Hepatocyte (in vitro differentiated cells): ENCODE results near the gene RTBDN. TPM values are rescaled to one million over a fixed set of nuclear protein-coding genes. Genes with fewer than 3 reads are reported as not detected.
A peak's percentile ranks its signal among the peaks of the same experiment; 100 is the strongest.

Experiments used
- DNase-seq: peaks from one replicate; pipeline ENCODE4 v3.0.0-alpha.2; 2016; ENCODE audit warnings: low spot score
- H2AFZ ChIP-seq: fragments of 200-600 bp; sonication (generic); 2 replicates; pipeline ENCODE4 v1.6.0; 2016; ENCODE audit warnings: antibody characterized with exemption, mild to moderate bottlenecking
- H3K27ac ChIP-seq: fragments of 200-600 bp; sonication (generic); 2 replicates; pipeline ENCODE4 v1.5.1; 2016; ENCODE audit warnings: mild to moderate bottlenecking
- H3K27me3 ChIP-seq: fragments of 200-600 bp; sonication (generic); 2 replicates; pipeline ENCODE4 v1.6.1; 2016
- H3K36me3 ChIP-seq: fragments of 200-600 bp; sonication (generic); replicated peaks from 2 replicates; pipeline ENCODE4 v1.5.1; 2016; ENCODE audit warnings: low read depth; ENCODE audit not compliant: insufficient read depth
- H3K4me1 ChIP-seq: fragments of 200-600 bp; sonication (generic); 2 replicates; pipeline ENCODE4 v1.5.1; 2016; ENCODE audit warnings: mild to moderate bottlenecking, moderate library complexity; ENCODE audit not compliant: insufficient read depth
- H3K4me2 ChIP-seq: fragments of 200-600 bp; sonication (generic); 2 replicates; pipeline ENCODE4 v1.6.0; 2016
- H3K4me3 ChIP-seq: fragments of 200-600 bp; sonication (generic); 2 replicates; pipeline ENCODE4 v1.5.1; 2016; ENCODE audit warnings: mild to moderate bottlenecking
- H3K79me2 ChIP-seq: fragments of 200-600 bp; sonication (generic); 2 replicates; pipeline ENCODE4 v1.6.0; 2017; ENCODE audit warnings: mild to moderate bottlenecking
- H3K9me2 ChIP-seq: fragments of 200-600 bp; sonication (generic); replicated peaks from 2 replicates; pipeline ENCODE4 v1.6.0; 2017; ENCODE audit warnings: mild to moderate bottlenecking; ENCODE audit not compliant: insufficient read depth
- H3K9me3 ChIP-seq: fragments of 200-600 bp; sonication (generic); 2 replicates; pipeline ENCODE4 v1.5.1; 2016; ENCODE audit warnings: low read depth, mild to moderate bottlenecking
- H4K20me1 ChIP-seq: fragments of 200-600 bp; sonication (generic); 2 replicates; pipeline ENCODE4 v1.6.0; 2016; ENCODE audit warnings: mild to moderate bottlenecking; ENCODE audit not compliant: insufficient read depth, poor library complexity, severe bottlenecking
- EZH2 ChIP-seq: fragments of 200-600 bp; sonication (generic); IDR thresholded peaks from 2 replicates; pipeline ENCODE4 v1.6.1; 2016; ENCODE audit warnings: antibody characterized with exemption, mild to moderate bottlenecking, borderline replicate concordance
- EZH2phosphoT487 ChIP-seq: fragments of 200-600 bp; sonication (generic); IDR thresholded peaks from one replicate; pipeline ENCODE4 v1.6.1; 2018; ENCODE audit warnings: antibody characterized with exemption, mild to moderate bottlenecking, low read depth, moderate library complexity; ENCODE audit not compliant: unreplicated experiment, severe bottlenecking
- WGBS: methylation state at CpG from one replicate; pipeline ENCODE4 v1.1.6; 2016; ENCODE audit warnings: low lambda C conversion rate; ENCODE audit errors: missing lambda C conversion rate; 5-methylcytosine and 5-hydroxymethylcytosine counted together
- polyA plus RNA-seq: library from polyadenylated mRNA; unstranded; fragments of >200 nt; fragmentation: Nextera tagmentation; extraction: Ambion mirVana; gene quantifications from 2 replicates; pipeline ENCODE4 v1.2.1, GENCODE V29; 2016
- total RNA-seq: library from RNA; depleted of rRNA; stranded (reverse); fragments of >200 nt; gene quantifications from 2 replicates; pipeline ENCODE4 v1.2.3, GENCODE V29; 2014
- TF ChIP-seq, protein P1 (sequence below): fragments of 200-600 bp; sonication (generic); IDR thresholded peaks from 2 replicates; pipeline ENCODE4 v1.5.1; 2016; ENCODE audit warnings: antibody characterized with exemption, mild to moderate bottlenecking; ENCODE audit not compliant: poor library complexity

RTBDN gene
- total and polyA plus RNA-seq, 2 experiments from 2014 or later = not detected

DNA sequence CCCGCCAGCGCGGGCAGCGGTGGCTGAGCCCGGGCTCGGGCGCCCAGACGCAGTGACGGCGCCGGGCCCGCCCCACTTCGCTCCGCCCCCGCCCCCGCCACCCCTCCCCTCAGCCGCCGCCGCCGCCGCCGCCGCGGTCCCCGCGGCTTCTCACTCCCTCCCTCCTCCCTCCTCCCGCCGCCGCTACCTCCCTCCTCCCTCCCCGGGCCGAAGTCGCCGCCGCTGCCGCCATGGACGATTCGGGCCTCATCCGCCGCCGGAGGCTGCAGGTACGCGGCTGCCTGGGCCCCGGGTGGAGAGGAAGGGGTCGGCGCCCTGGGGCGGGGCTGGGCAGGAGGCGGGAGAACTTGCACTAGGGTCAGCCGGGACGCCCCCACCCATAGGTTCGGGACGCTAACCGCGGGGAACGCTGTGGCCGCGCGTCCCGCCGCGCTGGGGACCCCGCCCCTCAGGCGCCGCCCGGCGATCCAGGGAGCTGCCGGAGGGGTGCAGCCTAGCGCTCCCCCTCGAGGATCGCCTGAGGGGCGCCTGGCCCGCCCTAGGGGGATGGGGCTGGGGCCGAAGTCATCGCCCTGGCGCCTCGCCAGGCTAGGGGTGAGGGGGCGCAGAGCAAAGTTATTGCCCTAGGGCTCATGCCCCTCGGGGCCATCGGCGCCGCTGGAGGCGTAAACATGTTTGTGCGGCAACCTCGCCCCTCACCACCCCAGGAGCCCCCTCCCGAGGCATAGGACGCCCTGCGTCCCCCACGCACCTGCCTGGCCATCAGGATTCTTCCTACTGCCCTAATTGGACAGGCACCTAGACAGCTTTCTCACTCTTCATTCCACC lies 427 bp downstream of the RTBDN start:
- Histone ChIP-seq H2AFZ (no peak overlapping the region), H3K4me2 (peak overlapping the region; percentile 98), H3K79me2 (no peaks in the 10 kb centered on the region), H3K9me2 (no peaks in the 10 kb centered on the region), H3K27me3 (peaks cover 82% of the 10 kb centered on the region), H3K36me3 (no peaks in the 10 kb centered on the region), H4K20me1 (no peaks in the 10 kb centered on the region), H3K4me1 (no peaks in the 10 kb centered on the region), H3K9me3 (no peaks in the 10 kb centered on the region), H3K27ac (no peak overlapping the region), H3K4me3 (peak overlapping the region; percentile 36)
- 2% methylated on average over 38 of the region's 87 CpGs for WGBS
- TF ChIP-seq EZH2 = peak; percentile 31
- no peak for TF ChIP-seq EZH2phosphoT487
- peak; percentile 56 for DNase-seq

DNA sequence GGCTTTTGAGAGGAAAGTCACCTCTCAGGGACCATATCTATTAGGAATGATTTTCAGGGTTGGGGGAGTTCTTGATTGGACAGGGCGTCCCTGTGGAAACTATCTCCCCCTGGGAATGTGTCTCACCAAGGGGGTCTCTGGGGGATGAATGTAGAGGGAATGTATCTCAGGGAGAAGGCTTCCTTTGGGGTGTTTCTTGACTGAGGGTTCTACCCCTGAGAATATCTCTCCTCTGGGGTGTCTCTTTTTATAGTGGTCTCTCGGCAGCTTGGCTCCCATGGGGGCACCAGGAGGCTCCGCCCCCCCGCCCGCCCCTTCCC lies 1.0 kb downstream of the RTBDN start:
- no peak overlapping the region for H2AFZ ChIP-seq
- H3K4me3 ChIP-seq = no peak overlapping the region
- TF ChIP-seq, protein P1, sequence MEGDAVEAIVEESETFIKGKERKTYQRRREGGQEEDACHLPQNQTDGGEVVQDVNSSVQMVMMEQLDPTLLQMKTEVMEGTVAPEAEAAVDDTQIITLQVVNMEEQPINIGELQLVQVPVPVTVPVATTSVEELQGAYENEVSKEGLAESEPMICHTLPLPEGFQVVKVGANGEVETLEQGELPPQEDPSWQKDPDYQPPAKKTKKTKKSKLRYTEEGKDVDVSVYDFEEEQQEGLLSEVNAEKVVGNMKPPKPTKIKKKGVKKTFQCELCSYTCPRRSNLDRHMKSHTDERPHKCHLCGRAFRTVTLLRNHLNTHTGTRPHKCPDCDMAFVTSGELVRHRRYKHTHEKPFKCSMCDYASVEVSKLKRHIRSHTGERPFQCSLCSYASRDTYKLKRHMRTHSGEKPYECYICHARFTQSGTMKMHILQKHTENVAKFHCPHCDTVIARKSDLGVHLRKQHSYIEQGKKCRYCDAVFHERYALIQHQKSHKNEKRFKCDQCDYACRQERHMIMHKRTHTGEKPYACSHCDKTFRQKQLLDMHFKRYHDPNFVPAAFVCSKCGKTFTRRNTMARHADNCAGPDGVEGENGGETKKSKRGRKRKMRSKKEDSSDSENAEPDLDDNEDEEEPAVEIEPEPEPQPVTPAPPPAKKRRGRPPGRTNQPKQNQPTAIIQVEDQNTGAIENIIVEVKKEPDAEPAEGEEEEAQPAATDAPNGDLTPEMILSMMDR = no peak
- TF ChIP-seq EZH2phosphoT487 (no peak), EZH2 (no peak)
- H3K79me2 ChIP-seq = no peaks in the 10 kb centered on the region
- H3K36me3 ChIP-seq = no peaks in the 10 kb centered on the region
- peak overlapping the region; percentile 98 for H3K4me2 ChIP-seq
- H3K9me2 ChIP-seq = no peaks in the 10 kb centered on the region
- WGBS = 11% methylated on average over 2 of the region's 5 CpGs
- no peaks in the 10 kb centered on the region for H4K20me1 ChIP-seq
- no peak overlapping the region for H3K27ac ChIP-seq
- DNase-seq = no peak
- H3K9me3 ChIP-seq = no peaks in the 10 kb centered on the region
- H3K27me3 ChIP-seq = peaks cover 80% of the 10 kb centered on the region
- no peaks in the 10 kb centered on the region for H3K4me1 ChIP-seq

DNA sequence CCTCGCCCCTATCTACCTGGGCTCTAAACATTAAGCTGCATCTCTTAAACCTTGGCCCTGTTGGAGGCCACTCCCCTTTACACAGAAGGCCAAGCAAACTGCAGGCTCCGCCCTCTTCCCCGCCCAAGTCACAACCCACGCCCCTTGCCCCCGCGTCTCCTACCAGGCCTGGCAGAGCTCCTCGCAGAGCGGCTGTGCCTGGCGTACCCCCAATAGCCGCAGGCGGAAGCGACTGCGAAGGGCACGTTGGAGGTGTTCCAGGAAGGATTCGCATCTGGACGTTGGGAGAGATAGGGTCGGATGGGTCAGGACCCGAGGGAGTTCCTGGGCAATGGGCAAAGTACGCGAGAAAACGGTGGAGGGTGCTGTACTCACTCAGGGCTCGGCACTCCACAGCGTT lies 5.9 kb downstream of the RTBDN start:
- Histone ChIP-seq H2AFZ (no peak overlapping the region), H3K79me2 (no peaks in the 10 kb centered on the region), H3K4me2 (peak overlapping the region; percentile 34), H3K27ac (no peak overlapping the region), H3K9me2 (no peaks in the 10 kb centered on the region), H3K4me1 (no peaks in the 10 kb centered on the region), H3K36me3 (no peaks in the 10 kb centered on the region), H4K20me1 (no peaks in the 10 kb centered on the region), H3K27me3 (peaks cover 57% of the 10 kb centered on the region), H3K9me3 (no peaks in the 10 kb centered on the region), H3K4me3 (no peak overlapping the region)
- DNase-seq = peak; percentile 56
- TF ChIP-seq, protein P1 = no peak
- TF ChIP-seq EZH2 (no peak), EZH2phosphoT487 (no peak)
- WGBS = 16% methylated on average over 23 of the region's 23 CpGs

DNA sequence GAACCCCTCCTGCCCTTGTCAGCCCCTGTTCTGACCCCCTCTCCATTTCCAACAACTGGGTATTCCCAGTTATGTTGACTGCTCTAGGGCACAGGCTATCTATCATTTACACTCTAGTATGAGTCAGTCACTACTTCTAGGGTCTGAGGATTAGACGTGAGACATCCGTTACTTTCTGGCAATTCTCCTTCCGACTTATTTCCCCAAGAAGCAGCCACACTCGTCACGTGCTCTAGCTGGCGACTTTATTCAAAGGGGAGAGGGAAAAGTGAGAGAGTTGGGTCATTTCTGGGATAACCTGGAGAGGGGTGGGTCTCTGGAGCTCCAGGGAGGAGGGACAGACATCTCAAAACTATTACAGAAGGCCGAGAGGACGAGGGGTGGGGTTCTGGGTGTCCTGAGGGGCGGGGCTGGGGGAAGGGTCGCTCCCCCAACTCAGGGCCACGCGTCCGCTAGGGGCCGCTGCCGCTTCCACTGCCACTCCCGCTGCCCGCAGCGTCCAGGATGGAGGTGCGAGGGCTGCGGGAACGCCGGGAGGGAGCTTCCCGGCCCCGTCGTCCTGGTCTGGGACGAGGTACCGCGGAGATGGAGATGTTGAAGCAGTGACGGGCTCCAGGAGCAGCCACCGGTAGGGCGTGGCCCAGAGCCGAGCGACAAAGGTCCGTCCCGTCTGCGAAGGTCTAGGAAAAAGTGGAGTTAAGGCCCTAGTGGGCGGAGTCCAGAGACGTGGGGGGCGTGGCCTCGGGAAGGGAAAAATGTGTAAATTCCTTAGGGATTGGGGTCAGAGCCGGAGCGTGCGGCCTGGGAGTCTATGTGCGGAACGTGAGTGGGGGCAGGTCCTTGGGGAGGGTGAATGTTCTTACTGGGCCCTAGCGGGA lies 8.9 kb downstream of the RTBDN start:
- peak; percentile 54 for DNase-seq
- no peaks in the 10 kb centered on the region for H3K4me1 ChIP-seq
- H3K9me3 ChIP-seq = no peaks in the 10 kb centered on the region
- H3K36me3 ChIP-seq = no peaks in the 10 kb centered on the region
- H3K4me2 ChIP-seq = peak overlapping the region; percentile 65
- WGBS = 10% methylated on average over 32 of the region's 46 CpGs
- no peaks in the 10 kb centered on the region for H3K9me2 ChIP-seq
- H3K79me2 ChIP-seq = no peaks in the 10 kb centered on the region
- no peak overlapping the region for H2AFZ ChIP-seq
- no peak overlapping the region for H3K4me3 ChIP-seq
- H4K20me1 ChIP-seq = no peaks in the 10 kb centered on the region
- H3K27ac ChIP-seq = no peak overlapping the region
- no peak for TF ChIP-seq EZH2
- TF ChIP-seq, protein P1 = peak; percentile 51
- H3K27me3 ChIP-seq = peaks cover 34% of the 10 kb centered on the region
